HG02571 (cell line): ENCODE data around the gene FSTL4.
"Not testable (repeated sequence)": the region's sequence is repeated elsewhere in the genome, so short reads cannot be mapped to it uniquely, and the experiment has no call there.

Source experiments
- ATAC-seq: cut with Tn5 transposase; IDR thresholded peaks from one replicate; pipeline ENCODE4 v1.9.1; 2021; ENCODE audit warnings: mild to moderate bottlenecking, moderate library complexity; ENCODE audit not compliant: unreplicated experiment

Gene FSTL4

DNA sequence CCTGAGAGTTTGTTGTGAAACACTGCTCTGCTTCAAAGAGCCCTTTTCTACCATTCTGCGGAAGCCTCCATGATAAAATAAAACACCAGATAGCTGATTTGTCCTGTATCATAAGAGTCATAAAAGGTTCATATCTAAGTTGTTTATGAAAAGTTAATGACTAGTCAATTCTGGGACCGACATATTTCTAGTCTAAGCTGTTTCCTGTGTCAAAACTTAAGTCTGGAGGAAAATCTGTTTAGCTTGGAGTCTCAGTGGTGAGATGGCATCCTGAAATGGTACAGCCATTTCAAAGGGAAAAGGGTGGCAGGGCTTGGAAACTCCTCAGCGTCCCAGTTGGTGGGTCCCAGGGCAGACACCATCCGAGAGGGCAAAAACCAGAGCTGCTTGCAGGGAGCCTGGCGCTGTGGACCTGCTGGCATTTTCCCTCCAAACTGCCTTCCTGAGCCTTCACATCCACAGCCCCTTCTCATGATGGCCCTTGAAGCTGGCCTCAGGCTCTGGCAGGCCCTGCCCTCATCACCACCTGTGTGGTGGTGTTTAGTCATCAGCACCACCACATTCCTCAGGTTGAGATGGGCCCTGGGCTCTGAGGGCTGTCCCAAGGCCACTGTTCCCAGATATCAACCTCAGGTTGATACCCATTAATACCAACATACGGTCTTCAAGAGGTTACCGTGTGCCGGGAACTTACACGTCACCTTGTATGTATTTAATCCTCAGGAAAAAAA is 376.5 kb downstream of the FSTL4 start:
- no peak for ATAC-seq

DNA sequence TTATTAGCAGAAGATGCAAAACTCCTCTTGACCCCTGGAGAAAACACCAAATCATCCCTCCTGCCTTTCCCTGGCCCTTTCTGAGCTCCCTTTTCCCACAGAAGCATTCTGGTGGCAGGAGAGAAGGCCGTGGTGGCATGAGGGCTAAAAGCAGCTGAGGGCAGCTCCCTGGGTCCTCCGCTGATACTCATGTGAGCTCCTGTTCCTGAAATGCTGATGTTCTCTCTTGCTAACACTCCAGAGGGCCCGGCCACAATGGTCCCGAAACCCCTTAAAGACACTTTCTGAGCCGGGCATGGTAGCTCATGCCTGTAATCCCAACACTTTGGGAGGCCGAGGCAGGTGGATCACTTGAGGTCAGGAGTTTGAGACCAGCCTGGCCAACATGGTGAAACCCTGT is 377.4 kb downstream of the FSTL4 start:
- ATAC-seq, result no peak

DNA sequence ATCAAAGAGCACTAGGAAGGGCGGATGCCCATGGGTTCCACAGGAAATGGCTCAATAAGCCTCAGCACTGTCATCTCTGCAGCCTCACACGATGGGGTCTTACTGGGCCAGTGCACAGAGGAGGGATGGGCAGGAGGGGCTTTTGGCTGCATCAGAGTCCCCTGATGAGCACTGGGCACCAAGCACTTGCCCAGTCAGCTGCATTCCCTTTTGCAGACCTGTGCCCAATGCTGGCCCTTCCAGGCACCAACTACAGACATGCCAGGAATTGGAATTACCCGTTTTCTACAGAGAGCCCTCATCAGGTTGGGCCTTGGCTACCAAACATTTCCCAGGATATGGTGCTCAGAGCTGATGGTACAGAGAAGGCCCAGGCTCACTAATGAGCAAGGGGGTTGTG is 378.1 kb downstream of the FSTL4 start:
- no peak for ATAC-seq

DNA sequence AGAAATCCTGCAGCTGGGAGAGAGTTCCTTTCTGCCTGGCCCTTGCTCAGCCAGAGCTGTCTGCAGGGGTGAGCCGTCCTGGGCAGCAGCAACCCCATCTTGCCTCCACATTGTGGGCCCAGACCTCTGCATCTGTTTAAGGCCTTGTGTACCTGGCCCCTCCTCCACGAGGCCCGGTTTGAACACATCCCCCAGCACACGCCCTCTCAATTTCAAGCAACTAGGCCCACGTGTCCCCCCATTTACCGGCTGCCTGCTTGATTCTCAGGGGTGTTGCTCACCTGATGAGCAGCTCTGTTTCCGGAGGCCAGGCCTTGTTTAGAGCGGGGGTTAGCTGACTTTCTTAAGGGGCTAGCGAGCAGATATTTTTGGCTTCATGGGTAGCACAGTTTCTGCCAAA is 378.7 kb downstream of the FSTL4 start:
- ATAC-seq, result no peak

DNA sequence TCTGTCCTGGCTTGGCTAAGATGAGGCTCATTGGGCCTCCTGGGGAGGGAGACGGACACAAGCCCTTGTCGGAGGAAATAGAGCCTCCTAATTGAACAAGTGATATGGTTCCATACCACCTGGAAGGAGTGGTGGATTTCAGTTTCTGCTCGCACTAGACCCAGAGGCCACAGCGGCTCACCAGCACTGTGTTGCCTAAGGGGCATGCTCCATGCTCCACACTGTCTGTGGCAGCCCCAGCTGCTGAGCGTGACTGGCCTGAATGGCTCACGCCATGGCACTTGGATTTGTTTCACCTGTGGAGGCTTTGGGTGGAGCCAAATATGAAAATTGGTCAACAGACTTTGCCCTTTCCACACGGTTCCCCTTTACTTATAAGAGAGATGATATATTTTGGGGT is 379.4 kb downstream of the FSTL4 start:
- ATAC-seq, result no peak

DNA sequence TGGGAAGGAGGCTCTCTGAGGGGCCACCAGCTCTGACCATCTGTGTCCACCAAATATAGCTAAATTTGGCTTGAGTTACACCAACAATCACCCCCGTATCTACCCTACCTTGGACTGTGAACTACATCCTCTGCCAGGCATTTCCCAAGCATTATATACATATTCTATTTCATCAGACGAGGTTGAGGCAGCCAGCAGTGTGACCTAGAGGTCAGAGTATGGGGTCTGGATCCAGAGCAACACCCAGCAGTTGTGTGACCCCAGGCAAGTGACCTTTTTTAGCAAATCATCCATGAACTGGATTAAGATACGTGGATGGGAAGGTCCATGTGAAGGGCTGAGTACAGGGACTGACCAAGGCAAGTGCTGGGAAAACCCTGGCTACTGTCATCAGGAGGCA is 379.9 kb downstream of the FSTL4 start:
- ATAC-seq, result no peak

DNA sequence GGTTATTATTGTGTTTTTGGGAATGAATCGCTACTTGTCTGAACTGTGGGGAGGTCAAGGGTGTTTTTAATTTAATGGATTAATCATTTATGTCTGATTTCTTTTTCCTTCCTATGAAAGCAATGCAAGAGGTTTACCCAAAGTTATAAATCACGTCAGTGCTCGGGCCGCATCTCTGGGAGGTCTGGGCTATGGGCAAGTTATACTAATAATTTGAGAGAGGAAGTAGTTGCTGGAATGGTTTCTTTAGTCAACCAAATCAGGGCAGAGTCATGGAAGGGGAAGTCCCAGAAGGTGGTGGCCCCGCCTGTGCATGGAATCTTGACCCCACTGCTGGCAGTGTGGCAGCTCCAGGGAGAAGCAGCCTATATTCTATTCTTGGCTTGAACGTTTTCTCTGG is 380.3 kb downstream of the FSTL4 start:
- no peak for ATAC-seq

DNA sequence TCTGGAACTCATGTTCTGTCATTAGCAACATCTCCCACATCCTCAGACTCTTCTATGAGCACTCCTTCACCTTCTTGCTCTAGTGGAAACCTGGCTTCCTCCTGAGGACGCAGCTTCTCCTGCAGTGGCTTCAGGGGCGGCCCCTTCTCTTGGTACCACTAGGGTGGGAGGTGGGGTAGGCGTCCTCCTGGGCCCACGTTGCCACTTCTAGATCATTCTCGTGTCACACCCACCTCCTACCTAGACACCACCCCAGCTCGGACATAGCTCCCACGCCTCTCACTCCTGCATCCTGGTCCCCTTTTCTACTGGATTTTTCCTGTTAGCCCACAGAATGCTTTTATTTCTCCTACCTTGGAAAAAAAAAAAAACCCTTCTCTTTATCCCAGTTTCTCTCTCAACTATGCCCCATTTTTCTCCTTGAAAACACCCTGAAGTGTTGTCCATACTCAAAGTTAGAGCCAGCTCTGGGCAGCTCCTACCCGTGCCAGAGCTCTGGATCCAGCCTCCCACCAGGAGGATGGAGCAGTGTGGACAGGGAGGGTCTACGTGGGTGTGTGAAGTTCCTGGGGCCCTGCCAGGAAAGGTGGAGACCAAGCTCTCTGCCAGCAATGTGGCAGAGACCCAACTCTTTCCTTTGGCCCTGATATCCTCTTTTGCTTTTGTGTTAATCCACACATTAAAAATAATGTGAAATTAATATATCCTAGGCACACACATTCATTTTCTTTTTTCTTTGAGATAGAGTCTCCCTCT is 381.3 kb downstream of the FSTL4 start:
- ATAC-seq, result no peak

DNA sequence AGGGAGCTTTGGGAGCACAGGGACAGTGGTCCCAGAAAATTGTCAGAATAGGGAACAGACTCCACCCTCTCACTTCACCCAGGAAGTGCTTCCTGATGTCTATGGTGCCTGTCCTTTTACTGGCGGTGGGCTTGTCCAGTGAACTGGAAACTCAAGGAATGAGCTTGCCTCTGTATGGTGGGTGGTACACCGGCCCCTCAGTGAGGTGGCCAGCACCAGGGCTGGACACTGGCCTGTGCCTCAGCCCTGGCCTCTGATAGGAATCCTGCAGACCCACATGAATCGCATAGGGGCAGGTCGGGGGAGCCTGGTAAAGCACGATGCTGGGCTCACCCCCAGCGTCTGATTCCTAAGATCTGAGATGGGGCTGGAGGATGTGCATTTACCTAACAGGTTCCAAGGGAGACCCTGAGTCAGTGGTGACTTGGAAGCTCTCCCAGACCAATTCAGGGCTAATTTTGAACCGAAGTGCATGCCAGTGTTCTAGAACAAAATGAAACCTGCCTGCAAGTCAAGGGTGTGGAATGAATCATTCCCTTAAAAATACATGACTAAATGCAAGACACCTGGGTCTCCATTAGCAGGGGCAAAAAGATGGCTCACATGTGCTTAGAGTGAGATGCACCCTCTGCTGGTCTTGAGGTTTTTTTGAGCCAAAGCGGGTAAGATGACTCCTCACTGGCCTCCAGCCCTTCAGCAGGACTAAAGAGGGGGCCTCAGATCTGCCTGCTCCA is 382.2 kb downstream of the FSTL4 start:
- no peak for ATAC-seq

DNA sequence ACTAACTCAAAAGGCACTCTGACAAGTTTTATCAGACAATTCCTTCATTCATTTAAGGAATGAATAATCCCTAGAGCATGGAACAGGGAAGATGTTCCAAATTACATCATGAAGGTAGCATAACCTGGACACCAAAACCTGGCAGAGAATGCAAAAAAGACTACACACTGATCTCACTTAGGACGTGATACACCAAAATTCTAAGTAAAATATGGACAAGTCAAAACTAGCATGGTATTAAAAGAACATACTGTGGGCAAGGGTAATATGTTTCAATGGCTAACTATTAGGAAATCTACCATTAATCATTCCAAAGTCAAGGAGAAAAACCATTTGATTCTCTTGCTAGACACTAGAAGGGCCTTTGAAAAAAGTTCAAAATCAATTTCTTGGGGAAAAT is 384.0 kb downstream of the FSTL4 start:
- ATAC-seq, result no peak

DNA sequence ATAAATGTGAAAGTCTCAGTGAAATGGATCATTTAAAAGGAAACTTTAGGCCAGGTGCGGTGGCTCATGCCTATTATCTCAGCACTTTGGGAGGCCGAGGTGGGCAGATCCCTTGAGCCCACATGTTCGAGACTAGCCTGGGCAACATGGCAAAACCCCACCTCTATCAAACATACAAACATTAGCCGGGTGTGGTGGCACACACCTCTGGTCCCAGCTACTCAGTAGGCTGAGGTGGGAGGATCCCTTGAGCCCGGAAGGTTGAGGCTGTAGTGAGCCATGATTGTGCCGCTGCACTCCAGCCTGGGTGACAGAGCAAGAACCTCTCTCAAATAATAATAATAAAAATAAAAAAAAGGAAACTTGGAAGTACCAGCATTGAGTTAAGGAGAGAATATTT is 384.4 kb downstream of the FSTL4 start:
- ATAC-seq, result no peak

DNA sequence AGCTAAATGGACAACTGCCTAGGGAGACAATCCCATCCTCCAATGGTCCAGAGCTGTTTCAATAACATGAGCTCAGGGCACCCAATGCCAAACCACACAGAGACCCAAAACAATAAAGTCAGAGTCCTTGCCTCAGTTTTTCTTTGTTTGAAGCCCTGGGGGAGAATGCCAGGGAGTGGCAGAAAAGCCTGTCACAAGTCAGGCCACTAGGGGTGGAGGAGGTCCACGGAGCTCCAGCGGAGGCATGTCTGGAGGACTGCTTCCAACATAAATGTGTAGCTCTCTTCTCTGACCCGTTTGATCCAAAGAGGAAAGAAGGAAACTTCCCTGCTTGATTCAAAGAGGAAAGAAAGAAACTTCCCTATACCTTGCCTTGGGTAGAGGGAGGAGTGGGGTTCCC is 385.3 kb downstream of the FSTL4 start:
- ATAC-seq, result no peak

DNA sequence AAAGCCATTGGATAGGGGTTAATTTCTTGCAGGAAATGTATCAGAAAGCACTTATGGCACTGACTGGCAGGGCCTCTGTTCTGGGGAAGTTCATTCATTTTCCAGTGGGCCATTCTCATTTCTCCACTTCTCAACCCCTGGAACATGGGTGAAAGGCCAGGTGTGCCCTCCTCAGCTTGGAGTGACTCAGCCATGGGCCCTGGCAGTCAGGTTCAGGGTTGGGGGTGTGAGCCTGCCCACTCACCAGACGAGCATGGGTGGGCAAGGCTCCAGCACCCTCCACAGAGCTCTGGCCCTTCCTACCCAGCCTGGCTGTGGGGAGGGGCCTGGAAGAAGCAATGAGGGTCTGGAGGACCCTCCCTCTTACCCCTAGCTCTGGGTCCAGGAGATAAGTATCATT is 386.2 kb downstream of the FSTL4 start:
- no peak for ATAC-seq

DNA sequence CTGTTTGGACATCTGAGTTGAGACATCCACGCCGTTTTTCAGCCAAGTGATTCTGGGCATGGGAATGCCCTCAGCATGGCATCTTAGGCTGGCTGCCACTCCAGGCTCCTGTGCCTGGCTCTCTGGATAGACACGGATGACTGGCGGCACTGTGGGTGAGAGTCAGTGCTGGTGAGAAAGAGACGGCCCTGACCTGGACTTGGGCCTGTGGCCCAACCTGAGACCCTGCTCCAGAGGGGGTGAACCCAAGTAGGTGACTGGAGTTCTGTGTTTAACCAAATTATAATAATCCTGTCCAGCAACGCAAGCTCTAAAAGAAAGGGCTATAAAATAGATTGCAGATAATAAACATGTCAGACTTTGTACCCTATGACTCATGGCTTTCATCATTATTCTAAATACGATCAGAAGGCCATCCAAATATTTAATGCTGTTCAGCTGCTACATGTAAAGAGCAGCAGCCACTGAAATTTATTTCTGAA is 386.6 kb downstream of the FSTL4 start:
- no peak for ATAC-seq

DNA sequence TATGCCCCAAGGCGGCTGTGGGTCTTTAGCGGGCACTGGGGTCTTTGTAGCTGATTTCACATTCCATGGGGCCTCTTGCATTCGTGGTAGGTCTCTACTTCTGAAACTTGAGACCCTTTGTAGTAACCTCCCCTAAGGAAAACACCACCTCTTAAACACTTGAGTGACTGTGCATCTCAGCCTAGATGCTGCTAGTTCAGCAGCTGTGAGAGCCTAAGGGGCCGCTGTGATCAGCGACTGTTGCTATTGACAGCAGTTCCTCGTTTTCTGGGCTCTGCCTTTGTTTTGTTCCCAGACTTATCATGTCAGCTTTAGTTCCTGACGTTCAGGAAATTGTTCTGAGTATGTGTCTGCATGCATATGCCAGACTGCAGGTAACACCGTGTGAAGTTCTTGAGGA is 389.4 kb downstream of the FSTL4 start:
- ATAC-seq, result no peak

DNA sequence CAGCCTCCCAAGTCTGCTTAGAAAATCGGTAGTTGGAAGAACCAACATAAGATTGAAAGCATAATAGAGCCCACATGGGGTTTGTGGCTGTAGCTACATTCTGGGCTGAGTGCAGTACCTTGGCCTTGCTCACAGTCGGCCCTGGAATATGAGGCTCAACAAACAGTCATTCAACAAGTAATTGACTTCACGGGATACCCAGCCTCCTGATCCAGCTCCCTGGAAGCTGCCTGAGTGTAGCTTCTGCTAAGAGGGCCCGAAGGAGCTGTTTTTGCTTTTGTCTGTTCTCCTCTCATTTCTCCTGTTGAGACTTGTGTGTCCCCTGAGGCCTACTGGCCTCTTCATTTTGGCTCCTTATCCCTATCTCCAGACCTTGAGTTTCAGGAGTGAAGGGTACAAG is 389.8 kb downstream of the FSTL4 start:
- no peak for ATAC-seq

DNA sequence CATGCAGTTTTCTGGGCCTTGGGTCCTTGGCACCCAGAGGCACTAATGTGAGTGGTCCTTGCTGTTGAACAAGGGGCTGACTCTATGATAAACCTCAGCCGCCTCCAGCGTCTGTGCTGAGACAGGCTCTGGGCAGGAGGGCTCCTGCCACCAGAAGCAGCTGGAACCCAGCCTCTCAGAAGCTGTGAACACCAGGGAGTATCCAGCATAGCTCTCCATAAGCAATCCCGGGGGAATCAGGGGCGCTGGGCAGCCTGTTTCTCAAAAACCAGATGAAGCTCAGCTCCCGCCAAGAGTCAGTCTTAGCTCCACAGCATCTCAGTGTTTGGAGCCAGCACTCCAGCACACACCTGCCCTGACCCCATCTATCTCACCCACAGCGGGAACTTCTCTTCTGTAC is 390.3 kb downstream of the FSTL4 start:
- no peak for ATAC-seq

DNA sequence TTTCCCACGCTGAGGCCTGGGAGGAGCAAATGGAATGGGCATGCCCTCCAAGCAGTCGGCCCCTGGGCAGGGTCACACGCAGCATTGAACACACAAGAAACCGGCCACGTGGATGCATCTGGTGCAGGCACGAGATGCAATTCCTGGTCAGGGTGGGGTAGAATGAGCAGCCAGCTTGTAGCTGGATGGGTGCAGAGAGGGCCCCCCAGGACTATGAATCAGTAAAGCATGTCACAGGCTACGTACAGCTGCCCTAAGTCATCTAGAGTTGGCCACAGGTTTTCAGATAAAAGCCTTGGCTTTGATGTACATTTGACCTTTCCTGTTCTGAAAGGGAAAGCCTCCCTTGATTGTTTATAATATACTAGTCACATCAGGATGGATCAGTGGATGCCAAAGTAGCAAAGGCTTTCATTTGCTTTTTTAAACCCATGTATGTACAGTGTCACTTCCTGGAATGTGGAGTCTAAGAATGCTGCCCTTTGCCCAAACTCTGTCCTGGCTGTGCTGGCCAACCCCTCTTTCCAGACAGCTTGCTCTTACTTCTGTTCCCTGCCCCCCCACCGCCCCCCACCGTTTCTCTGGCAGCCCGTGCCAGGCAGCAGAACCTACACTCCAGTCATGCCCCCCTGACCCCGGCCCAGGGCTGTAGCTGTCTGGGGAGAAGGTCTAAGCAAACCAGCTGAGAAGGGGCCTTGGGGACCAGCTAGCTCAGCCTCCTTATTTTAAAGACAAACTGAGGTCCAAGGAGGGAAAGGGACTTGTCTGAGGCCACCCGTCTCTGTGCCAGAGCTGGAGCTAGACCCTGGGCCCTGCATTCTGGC is 391.3 kb downstream of the FSTL4 start:
- no peak for ATAC-seq

DNA sequence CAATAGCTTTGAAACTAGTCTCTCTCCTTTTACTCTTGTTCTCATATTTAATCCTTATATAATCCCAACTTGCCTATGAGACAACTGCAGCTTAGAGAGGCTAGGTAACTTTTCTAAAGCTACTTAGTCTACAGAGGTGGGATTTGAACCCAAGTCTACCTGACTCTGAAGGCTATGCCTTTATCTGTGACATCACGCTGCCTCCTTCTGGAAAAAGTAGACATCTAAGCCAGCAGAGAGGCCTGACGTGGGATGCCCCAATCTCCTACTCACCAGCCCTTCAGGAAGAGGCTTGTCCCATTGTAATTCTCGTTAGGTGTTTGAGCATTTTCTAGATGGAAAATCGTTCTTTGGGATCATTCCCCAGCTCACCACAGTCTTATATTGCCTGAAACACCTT is 393.0 kb downstream of the FSTL4 start:
- no peak for ATAC-seq

DNA sequence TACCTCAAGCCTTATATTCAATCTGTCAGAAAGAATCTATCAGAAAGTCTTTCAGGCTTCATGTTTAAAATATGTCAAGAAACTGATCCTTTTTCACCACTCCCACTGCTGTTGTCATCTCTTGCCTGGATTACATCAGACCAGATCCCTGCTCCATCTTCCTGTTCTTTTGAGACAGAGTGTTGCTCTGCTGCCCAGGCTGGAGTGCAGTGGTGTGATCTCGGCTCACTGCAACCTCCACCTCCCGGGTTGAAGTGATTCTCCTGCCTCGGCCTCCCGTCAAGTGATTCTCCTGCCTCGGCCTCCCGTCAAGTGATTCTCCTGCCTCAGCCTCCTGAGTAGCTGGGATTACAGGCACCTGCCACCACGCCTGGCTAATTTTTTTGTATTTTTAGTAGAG is 396.2 kb downstream of the FSTL4 start:
- not testable (repeated sequence) for ATAC-seq
